ENCODE results near the gene FCHO1.

FCHO1 gene

GRCh38 chr19:17832443-17833208 lies 81.3 kb downstream of the FCHO1 start:
- no peak for DNase-seq

GRCh38 chr19:17834350-17835181 lies 83.3 kb downstream of the FCHO1 start:
- no peak for DNase-seq

- no peak for DNase-seq
Measured at GRCh38 chr19:17835182-17836006, 84.1 kb downstream of the FCHO1 start.

GRCh38 chr19:17836530-17836929 lies 85.3 kb downstream of the FCHO1 start:
- no peak for DNase-seq

DNA sequence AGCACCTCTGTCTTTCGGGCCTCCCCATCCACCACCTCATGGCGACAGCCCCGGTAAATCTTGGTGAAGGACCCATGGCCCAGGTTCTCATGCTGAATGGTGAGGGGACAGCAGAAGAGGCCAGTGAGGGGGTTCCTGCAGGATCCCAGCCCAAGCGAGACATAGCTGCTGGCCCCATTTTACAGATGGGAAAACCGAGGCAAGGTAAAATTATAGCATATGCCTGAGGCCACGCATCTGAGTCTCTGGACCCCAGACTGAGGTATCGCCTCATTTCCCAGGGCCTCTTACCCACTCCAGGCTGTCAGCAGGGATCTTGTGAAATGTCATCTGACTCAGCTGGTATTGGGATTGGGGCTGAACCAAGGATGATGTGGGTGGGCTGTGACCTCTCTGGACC lies 86.7 kb downstream of the FCHO1 start:
- DNase-seq = no peak
